GM12872 (cell line): Measurements from ENCODE around the gene LAMC1.
A peak's percentile ranks its signal among the peaks of the same experiment; 100 is the strongest.

Source experiments
- TF ChIP-seq, protein P1 (sequence below): IDR thresholded peaks from 3 replicates; pipeline ENCODE4 v1.5.1; 2011; ENCODE audit warnings: low read depth, mild to moderate bottlenecking, low read length, moderate library complexity; ENCODE audit not compliant: insufficient read depth

The LAMC1 gene

DNA sequence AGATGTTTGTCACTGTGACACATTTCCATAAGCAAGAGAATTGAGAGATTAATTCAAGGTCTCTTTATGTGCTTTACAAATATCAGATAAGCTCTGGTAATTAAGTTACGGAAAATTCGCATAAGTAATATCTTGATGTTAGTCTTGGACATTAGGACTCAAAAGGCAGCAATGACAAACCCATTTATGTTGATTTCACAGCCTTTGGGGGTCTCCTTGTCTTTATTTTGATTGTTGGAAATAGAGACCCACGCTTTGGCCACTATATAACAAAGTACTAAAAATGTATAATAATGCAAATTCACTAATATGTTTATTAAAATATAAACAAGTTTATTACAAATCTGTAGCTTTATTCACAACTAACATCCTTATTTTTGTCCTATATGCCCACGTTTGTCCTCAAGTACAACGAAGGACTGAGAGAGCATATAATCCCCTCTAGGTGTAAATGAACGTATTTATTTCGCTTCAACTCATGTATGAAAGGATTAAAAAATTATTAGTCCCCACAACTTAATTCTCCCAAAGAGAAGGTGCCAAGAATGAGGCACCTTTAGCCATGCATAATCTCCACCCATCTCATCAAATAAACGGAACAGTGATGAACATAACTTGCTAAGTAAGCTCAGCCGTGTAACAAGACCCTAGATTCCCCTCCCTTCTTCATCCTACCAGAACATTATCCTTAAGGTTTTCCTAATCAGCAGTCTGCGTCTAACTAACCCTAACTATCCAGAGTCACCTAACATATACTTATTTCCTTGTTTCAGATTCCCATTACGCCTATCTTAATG is 1.6 kb upstream of the LAMC1 start:
- TF ChIP-seq, protein P1, sequence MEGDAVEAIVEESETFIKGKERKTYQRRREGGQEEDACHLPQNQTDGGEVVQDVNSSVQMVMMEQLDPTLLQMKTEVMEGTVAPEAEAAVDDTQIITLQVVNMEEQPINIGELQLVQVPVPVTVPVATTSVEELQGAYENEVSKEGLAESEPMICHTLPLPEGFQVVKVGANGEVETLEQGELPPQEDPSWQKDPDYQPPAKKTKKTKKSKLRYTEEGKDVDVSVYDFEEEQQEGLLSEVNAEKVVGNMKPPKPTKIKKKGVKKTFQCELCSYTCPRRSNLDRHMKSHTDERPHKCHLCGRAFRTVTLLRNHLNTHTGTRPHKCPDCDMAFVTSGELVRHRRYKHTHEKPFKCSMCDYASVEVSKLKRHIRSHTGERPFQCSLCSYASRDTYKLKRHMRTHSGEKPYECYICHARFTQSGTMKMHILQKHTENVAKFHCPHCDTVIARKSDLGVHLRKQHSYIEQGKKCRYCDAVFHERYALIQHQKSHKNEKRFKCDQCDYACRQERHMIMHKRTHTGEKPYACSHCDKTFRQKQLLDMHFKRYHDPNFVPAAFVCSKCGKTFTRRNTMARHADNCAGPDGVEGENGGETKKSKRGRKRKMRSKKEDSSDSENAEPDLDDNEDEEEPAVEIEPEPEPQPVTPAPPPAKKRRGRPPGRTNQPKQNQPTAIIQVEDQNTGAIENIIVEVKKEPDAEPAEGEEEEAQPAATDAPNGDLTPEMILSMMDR: no peak

DNA sequence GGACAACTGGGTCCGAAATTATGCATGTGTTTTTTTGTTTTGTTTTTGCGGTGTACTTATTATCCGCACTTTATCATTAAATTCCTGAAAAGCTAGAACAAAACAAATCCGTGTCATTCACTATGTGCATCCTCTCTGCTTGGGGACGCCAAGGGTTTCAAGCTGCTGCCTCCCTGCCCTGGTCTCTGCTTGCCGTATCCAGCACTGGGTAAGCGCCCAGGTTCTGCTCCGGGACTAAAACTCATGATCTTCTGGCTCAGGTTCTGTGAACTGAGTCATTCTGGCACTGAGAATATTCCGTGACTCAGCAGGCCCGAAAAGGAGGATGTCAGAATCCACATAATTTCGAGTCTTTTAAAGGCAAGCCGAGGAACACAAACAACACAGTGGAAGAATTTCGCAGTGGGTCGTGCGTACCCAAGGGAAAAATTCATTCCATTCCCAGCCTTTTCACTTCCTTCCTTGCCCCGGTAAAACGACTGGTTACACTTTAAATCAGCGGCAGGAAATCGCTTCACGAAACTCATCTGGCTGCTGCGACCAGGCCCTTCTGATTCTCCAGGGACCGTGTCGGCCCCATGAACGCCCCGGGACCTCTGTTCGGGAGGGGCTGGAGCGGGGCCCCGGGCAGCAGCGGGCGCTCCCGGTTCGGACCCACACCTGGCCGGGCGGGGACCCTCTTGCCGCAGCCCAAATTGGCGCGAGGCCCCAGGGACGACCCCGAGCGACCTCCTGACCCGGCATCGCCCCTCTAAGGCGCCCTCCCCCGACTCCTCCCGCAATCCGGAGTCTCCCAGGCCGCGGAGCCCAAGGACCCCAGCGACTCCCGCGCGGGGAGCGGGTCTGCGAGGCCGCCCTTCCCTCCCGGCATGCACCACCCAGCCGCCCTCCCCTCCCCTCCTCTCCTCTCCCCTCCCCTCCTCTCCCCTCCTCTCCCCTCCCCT is 746 bp upstream of the LAMC1 start:
- TF ChIP-seq, protein P1: no peak

GRCh38 chr1:183023601-183024316 is 539 bp downstream of the LAMC1 start:
- TF ChIP-seq, protein P1: peak; percentile 74

- TF ChIP-seq, protein P1: no peak
Observed at GRCh38 chr1:183024317-183025009, 1.2 kb downstream of the LAMC1 start.

- TF ChIP-seq, protein P1: no peak
Observed at GRCh38 chr1:183025010-183025337, 1.8 kb downstream of the LAMC1 start.

DNA sequence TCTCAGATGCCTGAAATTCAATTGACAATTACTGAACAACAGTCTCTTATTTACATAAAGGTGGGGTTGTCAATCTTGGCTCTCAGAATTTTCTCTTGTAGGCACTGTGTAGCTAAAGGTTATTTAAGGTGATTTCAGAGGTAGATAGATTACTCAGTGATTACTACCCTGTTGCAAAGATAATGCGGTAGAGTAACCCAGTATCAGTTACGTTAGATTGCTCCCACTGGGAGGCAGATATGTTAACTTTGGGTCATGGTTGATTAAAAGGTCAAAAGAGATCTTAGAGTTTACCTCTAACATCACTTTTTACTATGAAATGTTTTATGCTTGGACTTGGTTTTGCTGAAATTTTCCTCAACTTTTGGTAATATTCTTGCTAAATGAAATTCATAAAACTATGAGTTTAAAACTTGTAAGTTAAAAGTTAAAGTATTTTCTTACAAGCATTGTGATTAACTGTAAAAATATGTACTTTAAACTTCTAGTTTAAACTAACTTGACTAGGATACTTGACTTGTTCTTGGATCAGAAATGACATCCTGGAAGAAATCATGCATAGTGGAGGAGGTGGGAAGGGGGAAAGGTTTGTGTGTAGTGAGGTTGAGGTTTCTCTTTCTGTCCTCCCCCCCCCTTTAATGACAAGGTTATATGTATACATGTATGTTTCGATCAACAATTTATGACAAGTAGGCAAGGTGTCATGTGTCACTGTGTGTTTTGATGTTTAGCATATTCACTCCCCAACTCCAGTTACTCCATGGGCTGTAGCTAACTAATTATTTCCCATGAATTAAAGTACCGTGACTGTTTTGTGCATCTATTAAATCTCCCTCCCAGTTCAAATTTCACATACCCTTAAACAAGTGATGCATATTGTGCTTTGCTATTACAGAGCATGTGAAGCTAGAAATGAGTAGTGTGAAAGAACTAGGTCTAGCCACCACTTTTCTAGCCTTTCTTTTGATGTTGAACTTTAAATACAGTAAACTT is 2.9 kb downstream of the LAMC1 start:
- TF ChIP-seq, protein P1: no peak
